GM12878 (cell line): ENCODE data around the gene ATG14. TPM values are rescaled to one million over a fixed set of nuclear protein-coding genes. Genes with fewer than 3 reads are reported as not detected.

Source experiments
- ATAC-seq: fragments of 200-7000 bp; cut with Tn5 transposase; 3 replicates; pipeline ENCODE4 v1.9.1; 2020; ENCODE audit warnings: mild to moderate bottlenecking, moderate library complexity
- BruUV-seq: library from RNA; stranded (reverse); fragments of 400-500 nt; replicated peaks from 2 replicates; lab custom pipeline; 2021; lab: Mats Ljungman, UMichigan
- CTCF ChIA-PET: fragments of 300-600 bp; sonication (Branson Sonifier 250); formaldehyde crosslinking; extraction: SDS; loops from one replicate; lab custom pipeline; 2021; ENCODE audit warnings: inconsistent platforms; lab: Yijun Ruan, JAX
- POLR2A ChIA-PET: fragments of 350-600 bp; formaldehyde crosslinking; extraction: SDS; loops from one replicate; lab custom pipeline; 2021; ENCODE audit warnings: inconsistent platforms; lab: Charles Lee
- RAD21 ChIA-PET: fragments of 300-600 bp; sonication (Branson Sonifier 250); formaldehyde crosslinking; loops from one replicate; lab custom pipeline; 2023; ENCODE audit warnings: antibody characterized with exemption; ENCODE audit not compliant: unreplicated experiment; lab: Charles Lee
- SMC1A ChIA-PET: fragments of 300-600 bp; sonication (Branson Sonifier 250); formaldehyde crosslinking; loops from one replicate; lab custom pipeline; 2023; ENCODE audit not compliant: unreplicated experiment, uncharacterized antibody; lab: Charles Lee
- DNase-seq: peaks from one replicate; pipeline ENCODE4 v3.0.0-alpha.2; 2011; ENCODE audit warnings: low read depth, low spot score
- FAIRE-seq: peaks from 3 replicates; lab custom pipeline; 2011; peaks lifted over from hg19 to GRCh38; lab: Jason Lieb, UNC
- H2AFZ ChIP-seq: 2 replicates; pipeline ENCODE4 v1.6.0; 2011; ENCODE audit warnings: low read depth, low read length, control low read depth; ENCODE audit not compliant: control insufficient read depth
- H3K27ac ChIP-seq: 2 replicates; pipeline ENCODE4 v1.5.1; 2011; ENCODE audit warnings: control low read depth; ENCODE audit not compliant: control insufficient read depth, insufficient read depth
- H3K27me3 ChIP-seq, 2 experiments: replicated peaks in 1 of 2; 2 replicates each; pipeline versions ENCODE4 v1.6.0 to v1.6.1; 2011; ENCODE audit warnings: low read length in 1 of 2; ENCODE audit not compliant: control insufficient read depth in 2 of 2, insufficient read depth in 2 of 2
- H3K36me3 ChIP-seq, 2 experiments: 2 replicates each; pipeline ENCODE4 v1.5.1; 2011; ENCODE audit warnings: low read length in 1 of 2; ENCODE audit not compliant: control insufficient read depth in 2 of 2, insufficient read depth in 2 of 2
- H3K4me1 ChIP-seq: 2 replicates; pipeline ENCODE4 v1.6.1; 2011; ENCODE audit warnings: mild to moderate bottlenecking, low read length, moderate library complexity, mixed read lengths; ENCODE audit not compliant: control insufficient read depth, insufficient read depth
- H3K4me2 ChIP-seq: 2 replicates; pipeline ENCODE4 v1.6.0; 2011; ENCODE audit warnings: control low read depth; ENCODE audit not compliant: control insufficient read depth, insufficient read depth
- H3K4me3 ChIP-seq: fragments of 200-600 bp; sonication (generic); 2 replicates; pipeline ENCODE4 v1.5.1; 2016
- H3K79me2 ChIP-seq: 2 replicates; pipeline ENCODE4 v1.6.0; 2011; ENCODE audit warnings: low read length; ENCODE audit not compliant: control insufficient read depth, insufficient read depth
- H3K9ac ChIP-seq: 2 replicates; pipeline ENCODE4 v1.8.0; 2011; ENCODE audit warnings: low read length, control low read depth, mixed read lengths; ENCODE audit not compliant: control insufficient read depth, insufficient read depth
- H3K9me3 ChIP-seq: replicated peaks from 3 replicates; pipeline ENCODE4 v1.5.1; 2011; ENCODE audit warnings: mild to moderate bottlenecking, low read length; ENCODE audit not compliant: control insufficient read depth, insufficient read depth
- H4K20me1 ChIP-seq: 2 replicates; pipeline ENCODE4 v1.6.0; 2011; ENCODE audit not compliant: control insufficient read depth, insufficient read depth
- CBX3 ChIP-seq: fragments of 200-600 bp; sonication (generic); IDR thresholded peaks from 2 replicates; pipeline ENCODE4 v1.6.1; 2016; ENCODE audit warnings: low read depth, borderline replicate concordance
- EGR1 ChIP-seq, 2 experiments: IDR thresholded peaks; 1 replicate in 1 of 2; 2 replicates in 1 of 2; pipeline ENCODE4 v1.6.1; 2011 to 2012; ENCODE audit warnings: low read depth in 2 of 2, low read length in 2 of 2, borderline replicate concordance in 1 of 2, mild to moderate bottlenecking in 1 of 2, moderate library complexity in 1 of 2
- NFYA ChIP-seq: IDR thresholded peaks from 2 replicates; pipeline ENCODE4 v1.6.1; 2011; ENCODE audit warnings: low read depth, mild to moderate bottlenecking, low read length, improper control_type of control experiment, borderline replicate concordance
- NR2F1 ChIP-seq: fragments of 450-650 bp; conservative IDR thresholded peaks from 2 replicates; pipeline ENCODE4 v1.6.1; 2017; ENCODE audit warnings: mild to moderate bottlenecking
- SMARCA5 ChIP-seq: fragments of 450-650 bp; IDR thresholded peaks from 2 replicates; pipeline ENCODE4 v1.6.1; 2017; ENCODE audit warnings: mild to moderate bottlenecking
- TCF7 ChIP-seq: IDR thresholded peaks from 2 replicates; pipeline ENCODE4 v1.6.1; 2014; ENCODE audit warnings: antibody characterized with exemption, borderline replicate concordance
- WGBS: methylation state at CpG from one replicate; pipeline ENCODE4 v1.1.6; 2016; ENCODE audit warnings: low lambda C conversion rate; ENCODE audit not compliant: insufficient replicate concordance, insufficient coverage; ENCODE audit errors: missing lambda C conversion rate; 5-methylcytosine and 5-hydroxymethylcytosine counted together
- in situ Hi-C: fragments of 300-500 bp; cut with MboI; formaldehyde crosslinking; loops from 9 replicates; pipeline ENCODE4 v1.14.3; 2018; ENCODE audit warnings: mixed read lengths
- intact Hi-C: fragments of 100-400 bp; cut with micrococcal nuclease; formaldehyde crosslinking; loops from one replicate; pipeline ENCODE4 v1.14.2; 2022; ENCODE audit not compliant: unreplicated experiment
- polyA plus RNA-seq, 11 experiments: library from polyadenylated mRNA; depleted of rRNA in 4 of 11; unstranded in 6 of 11; stranded (reverse) in 5 of 11; fragments of >200 nt; fragmentation: Nextera tagmentation in 4 of 11; fragmentation: Illumina TruSeq in 1 of 11; extraction: Ambion mirVana in 4 of 11; extraction: Trizol in 1 of 11; gene quantifications; 1 replicate in 1 of 11; 2 replicates in 10 of 11; pipeline versions ENCODE4 v1.2.1 to v1.2.3, GENCODE V29; 2011 to 2016; ENCODE audit warnings: inconsistent platforms in 2 of 11, missing spikeins in 2 of 11, low read depth in 1 of 11
- total RNA-seq, 4 experiments: library from RNA; depleted of rRNA in 3 of 4; stranded (reverse); fragments of >200 nt in 3 of 4; fragmentation: Illumina TruSeq in 1 of 4; extraction: Trizol in 1 of 4; gene quantifications; 2 replicates each; pipeline versions ENCODE4 v1.2.1 to v1.2.3, GENCODE V29; 2013 to 2021
- TF ChIP-seq, protein P1 (sequence below): IDR thresholded peaks from 2 replicates; pipeline ENCODE4 v1.6.1; 2012; ENCODE audit warnings: mild to moderate bottlenecking, low read depth, low read length
- TF ChIP-seq, protein P2 (sequence below): fragments of 450-650 bp; IDR thresholded peaks from 2 replicates; pipeline ENCODE4 v1.6.1; 2017; ENCODE audit warnings: mild to moderate bottlenecking, low read depth, inconsistent platforms; ENCODE audit not compliant: poor library complexity, severe bottlenecking
- TF ChIP-seq, protein P3 (sequence below): fragments of 450-650 bp; IDR thresholded peaks from 2 replicates; pipeline ENCODE4 v1.6.1; 2018; ENCODE audit warnings: borderline replicate concordance, mild to moderate bottlenecking; ENCODE audit not compliant: partially characterized antibody

The ATG14 gene
- total and polyA plus RNA-seq, 10 of the 15 experiments (the other 5 are each of a cell fraction or from before 2014, with no cell fraction given): 1.1 to 6.4 (median 5.0) TPM

DNA sequence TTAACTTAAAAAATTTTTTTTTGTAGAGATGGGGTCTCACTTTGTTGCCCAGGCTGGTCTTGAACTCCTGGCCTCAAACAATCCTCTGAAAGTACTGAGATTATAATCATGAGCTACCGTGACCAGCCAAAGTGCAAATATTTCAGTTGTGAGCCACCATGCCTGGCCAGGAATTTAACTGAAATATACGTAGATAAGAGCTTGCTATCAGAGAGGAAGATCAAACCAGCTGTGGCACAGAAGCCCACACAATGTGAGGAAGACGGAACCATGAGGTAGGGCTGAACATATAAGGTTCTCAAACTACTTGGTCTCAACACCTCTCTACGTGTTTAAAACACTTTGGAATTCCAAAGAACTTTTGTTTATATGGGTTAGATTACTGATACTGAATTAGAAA is 29.1 kb downstream of the ATG14 start (continued):
- TF ChIP-seq, protein P1, sequence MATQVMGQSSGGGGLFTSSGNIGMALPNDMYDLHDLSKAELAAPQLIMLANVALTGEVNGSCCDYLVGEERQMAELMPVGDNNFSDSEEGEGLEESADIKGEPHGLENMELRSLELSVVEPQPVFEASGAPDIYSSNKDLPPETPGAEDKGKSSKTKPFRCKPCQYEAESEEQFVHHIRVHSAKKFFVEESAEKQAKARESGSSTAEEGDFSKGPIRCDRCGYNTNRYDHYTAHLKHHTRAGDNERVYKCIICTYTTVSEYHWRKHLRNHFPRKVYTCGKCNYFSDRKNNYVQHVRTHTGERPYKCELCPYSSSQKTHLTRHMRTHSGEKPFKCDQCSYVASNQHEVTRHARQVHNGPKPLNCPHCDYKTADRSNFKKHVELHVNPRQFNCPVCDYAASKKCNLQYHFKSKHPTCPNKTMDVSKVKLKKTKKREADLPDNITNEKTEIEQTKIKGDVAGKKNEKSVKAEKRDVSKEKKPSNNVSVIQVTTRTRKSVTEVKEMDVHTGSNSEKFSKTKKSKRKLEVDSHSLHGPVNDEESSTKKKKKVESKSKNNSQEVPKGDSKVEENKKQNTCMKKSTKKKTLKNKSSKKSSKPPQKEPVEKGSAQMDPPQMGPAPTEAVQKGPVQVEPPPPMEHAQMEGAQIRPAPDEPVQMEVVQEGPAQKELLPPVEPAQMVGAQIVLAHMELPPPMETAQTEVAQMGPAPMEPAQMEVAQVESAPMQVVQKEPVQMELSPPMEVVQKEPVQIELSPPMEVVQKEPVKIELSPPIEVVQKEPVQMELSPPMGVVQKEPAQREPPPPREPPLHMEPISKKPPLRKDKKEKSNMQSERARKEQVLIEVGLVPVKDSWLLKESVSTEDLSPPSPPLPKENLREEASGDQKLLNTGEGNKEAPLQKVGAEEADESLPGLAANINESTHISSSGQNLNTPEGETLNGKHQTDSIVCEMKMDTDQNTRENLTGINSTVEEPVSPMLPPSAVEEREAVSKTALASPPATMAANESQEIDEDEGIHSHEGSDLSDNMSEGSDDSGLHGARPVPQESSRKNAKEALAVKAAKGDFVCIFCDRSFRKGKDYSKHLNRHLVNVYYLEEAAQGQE: no peak

DNA sequence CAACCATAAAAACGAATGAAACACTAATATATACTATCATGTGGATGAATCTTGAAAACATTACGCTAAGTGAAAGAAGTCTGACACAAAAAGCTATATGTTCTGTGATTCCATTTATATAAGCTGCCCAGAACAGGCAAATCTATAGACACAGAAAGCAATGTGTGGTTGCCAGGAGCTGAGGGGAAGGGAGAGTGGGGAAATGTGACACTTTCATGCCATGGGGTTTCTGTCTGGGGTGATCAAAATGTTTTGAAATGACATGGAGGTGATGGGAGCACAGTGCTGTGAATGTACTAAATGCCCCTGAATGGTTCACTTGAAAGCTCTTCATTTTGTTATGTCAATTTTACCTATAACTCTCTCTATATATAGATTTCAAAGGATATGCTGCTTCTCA is 30.1 kb downstream of the ATG14 start:
- POLR2A ChIA-PET: interaction anchor here (0.5 kb wide), 1 partner anchor 204 kb away, joined by 7 read pairs; no protein-coding TSS in a partner anchor
- peaks cover 3 to 6% of the 10 kb centered on the region in 2 experiments for H3K36me3 ChIP-seq
- TF ChIP-seq NFYA (no peak), CBX3 (no peak), SMARCA5 (no peak), EGR1 (IDR thresholded peaks at IDR 0.05; ENCODE audit: borderline replicate concordance in 1 of 2, low read depth in 2 of 2, low read length in 2 of 2) (no peak), NR2F1 (no peak), TCF7 (no peak)
- TF ChIP-seq, protein P2, sequence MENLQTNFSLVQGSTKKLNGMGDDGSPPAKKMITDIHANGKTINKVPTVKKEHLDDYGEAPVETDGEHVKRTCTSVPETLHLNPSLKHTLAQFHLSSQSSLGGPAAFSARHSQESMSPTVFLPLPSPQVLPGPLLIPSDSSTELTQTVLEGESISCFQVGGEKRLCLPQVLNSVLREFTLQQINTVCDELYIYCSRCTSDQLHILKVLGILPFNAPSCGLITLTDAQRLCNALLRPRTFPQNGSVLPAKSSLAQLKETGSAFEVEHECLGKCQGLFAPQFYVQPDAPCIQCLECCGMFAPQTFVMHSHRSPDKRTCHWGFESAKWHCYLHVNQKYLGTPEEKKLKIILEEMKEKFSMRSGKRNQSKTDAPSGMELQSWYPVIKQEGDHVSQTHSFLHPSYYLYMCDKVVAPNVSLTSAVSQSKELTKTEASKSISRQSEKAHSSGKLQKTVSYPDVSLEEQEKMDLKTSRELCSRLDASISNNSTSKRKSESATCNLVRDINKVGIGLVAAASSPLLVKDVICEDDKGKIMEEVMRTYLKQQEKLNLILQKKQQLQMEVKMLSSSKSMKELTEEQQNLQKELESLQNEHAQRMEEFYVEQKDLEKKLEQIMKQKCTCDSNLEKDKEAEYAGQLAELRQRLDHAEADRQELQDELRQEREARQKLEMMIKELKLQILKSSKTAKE: no peak
- TF ChIP-seq, protein P3, sequence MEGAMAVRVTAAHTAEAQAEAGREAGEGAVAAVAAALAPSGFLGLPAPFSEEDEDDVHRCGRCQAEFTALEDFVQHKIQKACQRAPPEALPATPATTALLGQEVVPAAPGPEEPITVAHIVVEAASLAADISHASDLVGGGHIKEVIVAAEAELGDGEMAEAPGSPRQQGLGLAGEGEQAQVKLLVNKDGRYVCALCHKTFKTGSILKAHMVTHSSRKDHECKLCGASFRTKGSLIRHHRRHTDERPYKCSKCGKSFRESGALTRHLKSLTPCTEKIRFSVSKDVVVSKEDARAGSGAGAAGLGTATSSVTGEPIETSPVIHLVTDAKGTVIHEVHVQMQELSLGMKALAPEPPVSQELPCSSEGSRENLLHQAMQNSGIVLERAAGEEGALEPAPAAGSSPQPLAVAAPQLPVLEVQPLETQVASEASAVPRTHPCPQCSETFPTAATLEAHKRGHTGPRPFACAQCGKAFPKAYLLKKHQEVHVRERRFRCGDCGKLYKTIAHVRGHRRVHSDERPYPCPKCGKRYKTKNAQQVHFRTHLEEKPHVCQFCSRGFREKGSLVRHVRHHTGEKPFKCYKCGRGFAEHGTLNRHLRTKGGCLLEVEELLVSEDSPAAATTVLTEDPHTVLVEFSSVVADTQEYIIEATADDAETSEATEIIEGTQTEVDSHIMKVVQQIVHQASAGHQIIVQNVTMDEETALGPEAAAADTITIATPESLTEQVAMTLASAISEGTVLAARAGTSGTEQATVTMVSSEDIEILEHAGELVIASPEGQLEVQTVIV: no peak
- no peak overlapping the region for H3K4me3 ChIP-seq
- no peak overlapping the region for H2AFZ ChIP-seq
- 71% methylated on average over 2 of the region's 2 CpGs for WGBS
- no peaks in the 10 kb centered on the region for H3K4me1 ChIP-seq
- H3K27me3 ChIP-seq: no peaks in the 10 kb centered on the region
- FAIRE-seq (no peak), ATAC-seq (no peak), DNase-seq (no peak)
- H4K20me1 ChIP-seq: no peaks in the 10 kb centered on the region
- no peak overlapping the region for H3K27ac ChIP-seq
- RAD21 ChIA-PET: no interaction called here
- H3K79me2 ChIP-seq: no peaks in the 10 kb centered on the region
- intact Hi-C loops (no loop called here), in situ Hi-C loops (no loop called here)
- CTCF ChIA-PET: interaction anchor here (0.9 to 1.1 kb wide), 2 partner anchors 14 to 35 kb away, joined by 3 to 4 read pairs; no protein-coding TSS in a partner anchor
- H3K9ac ChIP-seq: no peak overlapping the region
- no TSS peak for BruUV-seq
- H3K4me2 ChIP-seq: no peak overlapping the region
- no peaks in the 10 kb centered on the region for H3K9me3 ChIP-seq
- SMC1A ChIA-PET: interaction anchor here (1.5 kb wide), 1 partner anchor 13 kb away, joined by 3 read pairs; no protein-coding TSS in a partner anchor
